ENCODE data around the gene AOC1.

Gene AOC1

DNA sequence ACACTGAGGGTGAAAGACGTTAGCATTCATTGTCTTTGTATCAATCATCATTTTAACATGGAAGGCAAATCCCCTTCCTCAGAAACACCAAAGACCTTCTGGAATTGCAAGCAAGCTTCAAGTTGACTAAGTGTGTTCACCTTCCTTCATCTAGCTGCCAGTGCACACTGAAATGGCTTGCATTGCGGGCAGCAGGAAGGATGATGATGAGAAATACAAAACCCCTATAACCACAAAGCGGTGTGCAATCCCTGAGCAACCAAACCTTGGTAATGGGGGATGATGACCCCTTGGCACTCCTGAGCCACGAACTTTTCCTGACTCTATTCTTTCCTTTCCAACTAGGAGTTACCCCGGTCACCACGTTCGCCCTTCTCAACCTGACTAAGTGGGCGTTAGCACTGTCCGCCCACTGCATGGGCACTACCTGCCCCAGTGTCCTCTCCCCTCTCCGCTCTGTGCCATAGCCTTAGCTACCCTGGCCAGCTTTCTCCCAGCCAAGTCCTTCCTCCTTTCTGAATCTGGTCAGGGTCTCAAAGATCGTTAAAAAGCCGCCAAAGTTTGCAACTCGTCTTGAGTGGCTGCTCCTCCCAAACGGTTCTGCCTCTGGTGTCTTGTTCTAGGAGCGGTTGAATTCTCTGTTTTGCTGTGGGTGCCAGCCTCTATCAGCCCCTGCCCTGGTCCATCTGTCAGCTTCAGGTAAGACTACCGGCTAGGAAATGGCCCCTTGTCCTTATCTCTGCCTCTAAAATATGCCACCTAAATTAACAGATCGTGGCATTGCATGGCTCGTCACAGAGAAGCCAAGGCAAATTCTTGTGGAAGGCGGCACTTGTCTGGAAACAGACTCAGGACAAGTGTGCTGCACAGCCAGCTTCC lies 586 bp upstream of the AOC1 start:
- TF ChIP-seq, protein P1, sequence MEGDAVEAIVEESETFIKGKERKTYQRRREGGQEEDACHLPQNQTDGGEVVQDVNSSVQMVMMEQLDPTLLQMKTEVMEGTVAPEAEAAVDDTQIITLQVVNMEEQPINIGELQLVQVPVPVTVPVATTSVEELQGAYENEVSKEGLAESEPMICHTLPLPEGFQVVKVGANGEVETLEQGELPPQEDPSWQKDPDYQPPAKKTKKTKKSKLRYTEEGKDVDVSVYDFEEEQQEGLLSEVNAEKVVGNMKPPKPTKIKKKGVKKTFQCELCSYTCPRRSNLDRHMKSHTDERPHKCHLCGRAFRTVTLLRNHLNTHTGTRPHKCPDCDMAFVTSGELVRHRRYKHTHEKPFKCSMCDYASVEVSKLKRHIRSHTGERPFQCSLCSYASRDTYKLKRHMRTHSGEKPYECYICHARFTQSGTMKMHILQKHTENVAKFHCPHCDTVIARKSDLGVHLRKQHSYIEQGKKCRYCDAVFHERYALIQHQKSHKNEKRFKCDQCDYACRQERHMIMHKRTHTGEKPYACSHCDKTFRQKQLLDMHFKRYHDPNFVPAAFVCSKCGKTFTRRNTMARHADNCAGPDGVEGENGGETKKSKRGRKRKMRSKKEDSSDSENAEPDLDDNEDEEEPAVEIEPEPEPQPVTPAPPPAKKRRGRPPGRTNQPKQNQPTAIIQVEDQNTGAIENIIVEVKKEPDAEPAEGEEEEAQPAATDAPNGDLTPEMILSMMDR (IDR thresholded peaks at IDR 0.05; ENCODE audit: control insufficient read depth, insufficient read depth, low read depth, low read length, missing control alignments) = no peak
- no peak overlapping the region for H3K4me3 ChIP-seq (ENCODE audit: control insufficient read depth, low read depth, low read length)
- DNase-seq (ENCODE audit: low read depth) = no peak

DNA sequence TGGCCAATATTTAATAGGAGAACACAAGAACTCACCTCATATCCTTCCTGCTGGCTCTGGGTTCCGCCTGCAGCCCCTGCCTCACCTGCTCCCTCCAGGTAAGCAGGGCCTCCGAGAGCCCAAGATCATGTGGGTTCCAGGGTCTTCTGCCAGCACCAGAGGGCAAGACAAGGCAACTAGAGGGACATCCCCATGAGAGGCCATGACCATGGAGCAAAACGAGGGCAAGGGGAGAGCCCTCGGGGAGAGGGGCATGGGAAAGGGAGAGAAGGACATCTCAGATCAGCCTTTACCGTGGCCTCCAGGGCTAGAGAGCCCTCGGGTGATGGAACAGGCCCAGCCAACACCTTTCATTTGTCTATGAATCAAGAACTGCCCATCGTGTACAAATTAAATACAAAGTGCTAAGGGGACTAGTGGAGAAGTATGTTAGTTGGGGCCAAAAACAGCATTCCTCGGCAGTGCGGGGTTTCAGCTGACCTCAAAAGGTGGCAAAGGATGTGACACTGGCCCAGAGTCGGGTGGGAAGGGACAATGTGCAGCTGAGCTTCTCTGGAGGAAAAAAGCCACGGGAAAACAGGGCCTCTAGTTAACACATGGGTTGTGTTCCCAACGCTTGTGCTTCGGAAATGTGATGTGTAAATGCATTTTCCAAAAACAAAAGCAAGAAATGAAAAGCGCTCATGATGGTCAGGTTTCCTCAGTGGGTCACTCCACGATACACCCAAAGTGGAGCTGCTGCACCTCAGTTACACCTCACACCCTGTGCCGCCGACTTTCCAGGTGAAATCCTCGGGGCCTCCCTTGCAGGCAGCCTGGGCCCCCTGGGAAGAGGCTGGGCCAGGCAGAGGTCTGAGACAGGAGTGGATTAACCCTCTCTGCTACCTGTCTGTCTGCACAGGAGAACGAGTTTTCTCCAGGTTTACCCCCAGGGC lies 2.0 kb downstream of the AOC1 start:
- no peak overlapping the region for H3K4me3 ChIP-seq (ENCODE audit: control insufficient read depth, low read depth, low read length)
- TF ChIP-seq, protein P1 (IDR thresholded peaks at IDR 0.05; ENCODE audit: control insufficient read depth, insufficient read depth, low read depth, low read length, missing control alignments) = no peak
- DNase-seq (ENCODE audit: low read depth) = no peak

DNA sequence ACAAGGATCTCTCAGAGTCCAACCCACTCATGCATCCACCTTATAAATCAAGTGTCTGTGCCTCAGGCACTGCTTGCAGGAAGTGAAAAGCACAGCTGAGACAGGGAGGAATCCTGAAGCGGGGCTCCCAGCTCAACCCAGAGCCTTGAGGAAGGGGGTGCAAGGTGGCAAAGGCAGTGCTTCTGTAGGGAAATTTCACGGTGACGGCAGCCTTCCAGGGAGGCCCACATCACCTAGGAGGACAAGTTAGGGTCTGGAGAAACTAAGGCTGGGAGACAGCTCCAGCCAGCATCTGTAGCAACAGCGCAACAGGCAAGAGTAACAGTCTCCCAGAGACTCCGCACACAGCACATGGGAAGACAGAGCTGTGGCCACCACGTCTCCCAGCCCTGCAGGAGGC lies 2.7 kb downstream of the AOC1 start:
- H3K4me3 ChIP-seq (ENCODE audit: control insufficient read depth, low read depth, low read length) = no peak overlapping the region
- no peak for DNase-seq (ENCODE audit: low read depth)
- TF ChIP-seq, protein P1 (IDR thresholded peaks at IDR 0.05; ENCODE audit: control insufficient read depth, insufficient read depth, low read depth, low read length, missing control alignments) = no peak

DNA sequence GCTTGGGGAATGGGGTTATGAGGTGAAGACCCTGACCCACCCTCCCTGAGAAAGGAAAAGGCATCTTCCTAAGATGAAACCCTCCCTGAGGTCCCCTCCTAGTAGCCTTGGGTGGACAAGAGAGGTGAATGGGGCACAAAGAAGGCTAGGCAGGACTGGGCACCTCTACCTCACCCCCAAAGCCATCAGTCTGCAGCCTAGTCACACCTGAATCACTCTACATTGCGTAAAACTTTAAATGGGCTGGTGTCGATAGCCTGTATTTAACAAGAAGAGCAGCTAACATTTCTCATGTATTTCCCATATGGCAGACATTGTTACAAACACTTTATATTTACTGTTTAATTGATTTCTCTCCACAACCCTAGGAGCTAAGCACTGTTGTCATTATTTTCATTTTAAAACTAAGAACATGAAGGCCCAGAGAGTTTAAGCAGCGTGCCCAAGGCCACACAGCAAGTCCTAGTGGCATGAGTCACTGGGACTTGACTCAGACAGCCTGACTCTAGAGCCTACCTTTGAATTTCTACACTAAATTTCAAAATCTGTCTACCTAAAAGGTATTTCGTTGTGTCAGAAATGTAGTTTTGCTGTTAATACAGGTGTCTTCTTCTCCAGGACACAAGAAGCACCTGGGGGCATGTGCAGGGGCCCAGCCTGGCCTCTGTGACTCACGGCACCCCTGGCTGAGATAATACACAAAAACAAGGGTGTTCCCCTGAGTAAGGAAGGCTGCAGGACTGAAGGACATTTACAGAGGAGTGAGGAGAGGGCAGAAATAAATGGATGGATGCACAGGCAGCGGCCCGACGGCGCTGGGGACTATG lies 3.4 kb downstream of the AOC1 start:
- no peak overlapping the region for H3K4me3 ChIP-seq (ENCODE audit: control insufficient read depth, low read depth, low read length)
- TF ChIP-seq, protein P1 (IDR thresholded peaks at IDR 0.05; ENCODE audit: control insufficient read depth, insufficient read depth, low read depth, low read length, missing control alignments) = no peak
- DNase-seq (ENCODE audit: low read depth) = no peak

DNA sequence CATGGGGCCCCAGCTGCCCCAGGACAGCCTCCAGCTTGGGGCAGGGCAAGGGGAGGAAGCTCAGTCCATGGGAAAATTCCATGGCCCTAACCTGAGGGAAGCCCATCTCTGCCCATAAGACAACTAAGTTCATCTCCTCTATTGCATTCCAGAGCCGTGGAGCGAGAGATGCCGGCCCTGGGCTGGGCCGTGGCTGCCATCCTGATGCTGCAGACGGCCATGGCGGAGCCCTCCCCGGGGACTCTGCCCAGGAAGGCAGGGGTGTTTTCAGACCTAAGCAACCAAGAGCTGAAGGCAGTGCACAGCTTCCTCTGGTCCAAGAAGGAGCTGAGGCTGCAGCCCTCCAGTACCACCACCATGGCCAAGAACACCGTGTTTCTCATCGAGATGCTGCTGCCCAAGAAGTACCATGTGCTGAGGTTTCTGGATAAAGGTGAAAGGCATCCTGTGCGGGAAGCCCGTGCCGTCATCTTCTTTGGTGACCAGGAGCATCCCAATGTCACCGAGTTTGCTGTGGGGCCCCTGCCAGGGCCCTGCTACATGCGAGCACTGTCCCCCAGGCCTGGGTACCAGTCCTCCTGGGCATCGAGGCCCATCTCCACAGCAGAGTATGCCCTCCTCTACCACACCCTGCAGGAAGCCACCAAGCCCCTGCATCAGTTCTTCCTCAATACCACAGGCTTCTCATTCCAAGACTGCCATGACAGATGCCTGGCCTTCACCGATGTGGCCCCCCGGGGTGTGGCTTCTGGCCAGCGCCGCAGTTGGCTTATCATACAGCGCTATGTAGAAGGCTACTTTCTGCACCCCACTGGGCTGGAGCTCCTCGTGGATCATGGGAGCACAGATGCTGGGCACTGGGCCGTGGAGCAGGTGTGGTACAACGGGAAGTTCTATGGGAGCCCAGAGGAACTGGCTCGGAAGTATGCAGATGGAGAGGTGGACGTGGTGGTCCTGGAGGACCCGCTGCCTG lies 4.3 kb downstream of the AOC1 start:
- DNase-seq (ENCODE audit: low read depth) = no peak
- H3K4me3 ChIP-seq (ENCODE audit: control insufficient read depth, low read depth, low read length) = no peak overlapping the region
- TF ChIP-seq, protein P1 (IDR thresholded peaks at IDR 0.05; ENCODE audit: control insufficient read depth, insufficient read depth, low read depth, low read length, missing control alignments) = no peak
